ENCODE results near the gene CES1.
"Not testable (repeated sequence)": the region's sequence is repeated elsewhere in the genome, so short reads cannot be mapped to it uniquely, and the experiment has no call there.

CES1 gene

GRCh38 chr16:55775857-55776256, 57.0 kb downstream of the CES1 start:
- no peak for ATAC-seq
- TF ChIP-seq ZNF565 (CRISPR knock-in tag; conservative IDR thresholded peaks at IDR 0.05; ENCODE audit: low read depth) (no peak), CSRNP3 (CRISPR knock-in tag; IDR thresholded peaks at IDR 0.05) (no peak), ZNF70 (CRISPR knock-in tag; IDR thresholded peaks at IDR 0.05) (no peak), ESRRG (CRISPR knock-in tag; IDR thresholded peaks at IDR 0.05) (no peak), TOX (CRISPR knock-in tag; IDR thresholded peaks at IDR 0.05; ENCODE audit: borderline replicate concordance) (no peak)

- ATAC-seq: no peak
- no peak for TF ChIP-seq PPARA (CRISPR knock-in tag; IDR thresholded peaks at IDR 0.05; ENCODE audit: borderline replicate concordance)
- TF ChIP-seq CREB5 (CRISPR knock-in tag; IDR thresholded peaks at IDR 0.05; ENCODE audit: low read depth): no peak
- no peak for TF ChIP-seq ESRRG (CRISPR knock-in tag; IDR thresholded peaks at IDR 0.05)
- no peak for TF ChIP-seq ZC3H10 (CRISPR knock-in tag; IDR thresholded peaks at IDR 0.05)
- no peak for TF ChIP-seq TCF4 (CRISPR knock-in tag; IDR thresholded peaks at IDR 0.05; ENCODE audit: borderline replicate concordance)
- TF ChIP-seq ARNTL (CRISPR knock-in tag; IDR thresholded peaks at IDR 0.05; ENCODE audit: borderline replicate concordance, low read depth): no peak
- no peak for TF ChIP-seq CSRNP3 (CRISPR knock-in tag; IDR thresholded peaks at IDR 0.05)
- TF ChIP-seq GLIS3 (CRISPR knock-in tag; IDR thresholded peaks at IDR 0.05): no peak
Observed at GRCh38 chr16:55773859-55774549, 58.9 kb downstream of the CES1 start.

- ATAC-seq: no peak
- no peak for TF ChIP-seq ZC3H10 (CRISPR knock-in tag; IDR thresholded peaks at IDR 0.05)
- no peak for TF ChIP-seq POU6F1 (CRISPR knock-in tag; IDR thresholded peaks at IDR 0.05; ENCODE audit: borderline replicate concordance, low read depth)
- TF ChIP-seq TSHZ2 (CRISPR knock-in tag; IDR thresholded peaks at IDR 0.05): no peak
- TF ChIP-seq ZNF70 (CRISPR knock-in tag; IDR thresholded peaks at IDR 0.05): no peak
Observed at GRCh38 chr16:55765161-55765560, 67.7 kb downstream of the CES1 start.

GRCh38 chr16:55760310-55761001, 72.4 kb downstream of the CES1 start:
- no peak for ATAC-seq

GRCh38 chr16:55759965-55760309, 73.0 kb downstream of the CES1 start:
- not testable (repeated sequence) for ATAC-seq

More at GRCh38 chr16:55760310-55761001, 72.4 kb downstream of the CES1 start:
- TF ChIP-seq OSR1 (CRISPR knock-in tag; IDR thresholded peaks at IDR 0.05): no peak
- TF ChIP-seq RARB (CRISPR knock-in tag; IDR thresholded peaks at IDR 0.05): no peak
- TF ChIP-seq TOX (CRISPR knock-in tag; IDR thresholded peaks at IDR 0.05; ENCODE audit: borderline replicate concordance): no peak
- no peak for TF ChIP-seq GLIS3 (CRISPR knock-in tag; IDR thresholded peaks at IDR 0.05)
- TF ChIP-seq ZFP30 (CRISPR knock-in tag; IDR thresholded peaks at IDR 0.05): no peak

GRCh38 chr16:55757595-55758527, 75.0 kb downstream of the CES1 start:
- not testable (repeated sequence) for ATAC-seq

Measured in SK-N-SH treated with all-trans-retinoic acid at 6 μM for 48 hours (cell line).